ENCODE measurements around the gene ACOX3. TPM values are rescaled to one million over a fixed set of nuclear protein-coding genes. Genes with fewer than 3 reads are reported as not detected.

ACOX3 gene
- total and polyA plus RNA-seq, 11 donors = 16.9 to 51.6 (median 24.1) TPM

GRCh38 chr4:8332038-8332857, 108.3 kb downstream of the ACOX3 start:
- 90 to 96% (median 93%) methylated on average over 12 of the region's 12 CpGs for WGBS, 4 donors
- ATAC-seq (no peak), DNase-seq (peak in 1 of 5 donors; percentile 21)
- Histone ChIP-seq H3K9me3 (peaks cover 0 to 11% (median 0%) of the 10 kb centered on the region in 12 donors), H3K4me3 (no peak overlapping the region), H3K4me1 (peaks cover 2 to 21% (median 15%) of the 10 kb centered on the region in 12 donors), H3K27ac (peak overlapping the region in 1 of 12 donors; percentile 81), H3K36me3 (no peaks in the 10 kb centered on the region), H3K27me3 (no peaks in the 10 kb centered on the region)
- no peak for TF ChIP-seq POLR2A (IDR thresholded peaks at IDR 0.05)
- TF ChIP-seq, protein P1, sequence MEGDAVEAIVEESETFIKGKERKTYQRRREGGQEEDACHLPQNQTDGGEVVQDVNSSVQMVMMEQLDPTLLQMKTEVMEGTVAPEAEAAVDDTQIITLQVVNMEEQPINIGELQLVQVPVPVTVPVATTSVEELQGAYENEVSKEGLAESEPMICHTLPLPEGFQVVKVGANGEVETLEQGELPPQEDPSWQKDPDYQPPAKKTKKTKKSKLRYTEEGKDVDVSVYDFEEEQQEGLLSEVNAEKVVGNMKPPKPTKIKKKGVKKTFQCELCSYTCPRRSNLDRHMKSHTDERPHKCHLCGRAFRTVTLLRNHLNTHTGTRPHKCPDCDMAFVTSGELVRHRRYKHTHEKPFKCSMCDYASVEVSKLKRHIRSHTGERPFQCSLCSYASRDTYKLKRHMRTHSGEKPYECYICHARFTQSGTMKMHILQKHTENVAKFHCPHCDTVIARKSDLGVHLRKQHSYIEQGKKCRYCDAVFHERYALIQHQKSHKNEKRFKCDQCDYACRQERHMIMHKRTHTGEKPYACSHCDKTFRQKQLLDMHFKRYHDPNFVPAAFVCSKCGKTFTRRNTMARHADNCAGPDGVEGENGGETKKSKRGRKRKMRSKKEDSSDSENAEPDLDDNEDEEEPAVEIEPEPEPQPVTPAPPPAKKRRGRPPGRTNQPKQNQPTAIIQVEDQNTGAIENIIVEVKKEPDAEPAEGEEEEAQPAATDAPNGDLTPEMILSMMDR (IDR thresholded peaks at IDR 0.05) = no peak
- intact Hi-C loops (cut with DNase I) = loop anchor here in 1 of 10 donors (5.0 kb wide), 1 partner anchor 65 kb away; no protein-coding TSS in a partner anchor

GRCh38 chr4:8331575-8331955, 109.0 kb downstream of the ACOX3 start:
- intact Hi-C loops (cut with DNase I) = loop anchor here in 2 of 10 donors (2.0 to 5.0 kb wide), 2 partner anchors 66 to 71 kb away; no protein-coding TSS in a partner anchor

GRCh38 chr4:8330821-8331574, 109.5 kb downstream of the ACOX3 start:
- no peaks in the 10 kb centered on the region for H3K36me3 ChIP-seq
- ATAC-seq (peak; percentile 94 to 97 (median 96)), DNase-seq (peak; percentile 47 to 88 (median 86))
- H3K27ac ChIP-seq = peak overlapping the region in 11 of 12 donors; percentile 1 to 85 (median 60)
- intact Hi-C loops (cut with DNase I) = loop anchor here in 2 of 10 donors (2.0 to 5.0 kb wide), 2 partner anchors 66 to 72 kb away; no protein-coding TSS in a partner anchor
- 26 to 40% (median 35%) methylated on average over 14 to 15 of the region's 15 CpGs for WGBS, 4 donors
- TF ChIP-seq, protein P1 (IDR thresholded peaks at IDR 0.05) = peak in 8 of 12 donors; percentile 17 to 38 (median 22)
- TF ChIP-seq POLR2A (IDR thresholded peaks at IDR 0.05) = no peak
- H3K4me3 ChIP-seq = no peak overlapping the region
- peaks cover 0 to 16% (median 3%) of the 10 kb centered on the region in 12 donors for H3K9me3 ChIP-seq
- H3K27me3 ChIP-seq = no peaks in the 10 kb centered on the region
- H3K4me1 ChIP-seq = peaks cover 2 to 21% (median 15%) of the 10 kb centered on the region in 12 donors

More at GRCh38 chr4:8331575-8331955, 109.0 kb downstream of the ACOX3 start:
- ATAC-seq = no peak
- TF ChIP-seq, protein P1 (IDR thresholded peaks at IDR 0.05) = no peak
- TF ChIP-seq POLR2A (IDR thresholded peaks at IDR 0.05) = no peak
- Histone ChIP-seq H3K4me1 (peaks cover 2 to 21% (median 15%) of the 10 kb centered on the region in 12 donors), H3K27me3 (no peaks in the 10 kb centered on the region), H3K27ac (peak overlapping the region in 7 of 12 donors; percentile 29 to 85 (median 60)), H3K9me3 (peaks cover 0 to 16% (median 3%) of the 10 kb centered on the region in 12 donors), H3K4me3 (no peak overlapping the region), H3K36me3 (no peaks in the 10 kb centered on the region)
- peak in 2 of 5 donors; percentile 20 to 23 for DNase-seq
- WGBS, 4 donors = 81 to 91% (median 87%) methylated on average over 6 of the region's 6 CpGs
